ENCODE measurements around the gene CYP4A11.
"Not testable (repeated sequence)": the region's sequence is repeated elsewhere in the genome, so short reads cannot be mapped to it uniquely, and the experiment has no call there.

CYP4A11 gene

GRCh38 chr1:46941135-46941694 is at the start of gene CYP4A11:
Gene CYP4A11, minus strand, starts transcription at chr1:46941476. Its CDS starts 43 bp downstream, at chr1:46941433.
- DNase-seq (ENCODE audit: low read depth in 2 of 2) = no peak

DNA sequence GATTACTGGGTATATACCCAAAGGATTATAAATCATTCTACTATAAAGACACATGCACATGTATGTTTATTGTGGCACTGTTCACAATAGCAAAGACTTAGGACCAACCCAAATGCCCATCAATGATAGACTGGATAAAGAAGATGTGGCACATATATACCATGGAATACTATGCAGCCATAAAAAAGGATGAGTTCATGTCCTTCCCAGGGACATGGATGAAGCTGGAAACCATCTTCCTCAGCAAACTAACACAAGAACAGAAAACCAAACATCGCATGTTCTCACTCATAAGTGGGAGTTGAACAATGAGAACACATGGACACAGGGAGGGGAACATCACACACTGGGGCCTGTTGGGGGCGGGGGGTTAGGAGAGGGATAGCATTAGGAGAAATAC is 49.3 kb upstream of the CYP4A11 start:
- DNase-seq (ENCODE audit: low read depth in 2 of 2) = not testable (repeated sequence)

DNA sequence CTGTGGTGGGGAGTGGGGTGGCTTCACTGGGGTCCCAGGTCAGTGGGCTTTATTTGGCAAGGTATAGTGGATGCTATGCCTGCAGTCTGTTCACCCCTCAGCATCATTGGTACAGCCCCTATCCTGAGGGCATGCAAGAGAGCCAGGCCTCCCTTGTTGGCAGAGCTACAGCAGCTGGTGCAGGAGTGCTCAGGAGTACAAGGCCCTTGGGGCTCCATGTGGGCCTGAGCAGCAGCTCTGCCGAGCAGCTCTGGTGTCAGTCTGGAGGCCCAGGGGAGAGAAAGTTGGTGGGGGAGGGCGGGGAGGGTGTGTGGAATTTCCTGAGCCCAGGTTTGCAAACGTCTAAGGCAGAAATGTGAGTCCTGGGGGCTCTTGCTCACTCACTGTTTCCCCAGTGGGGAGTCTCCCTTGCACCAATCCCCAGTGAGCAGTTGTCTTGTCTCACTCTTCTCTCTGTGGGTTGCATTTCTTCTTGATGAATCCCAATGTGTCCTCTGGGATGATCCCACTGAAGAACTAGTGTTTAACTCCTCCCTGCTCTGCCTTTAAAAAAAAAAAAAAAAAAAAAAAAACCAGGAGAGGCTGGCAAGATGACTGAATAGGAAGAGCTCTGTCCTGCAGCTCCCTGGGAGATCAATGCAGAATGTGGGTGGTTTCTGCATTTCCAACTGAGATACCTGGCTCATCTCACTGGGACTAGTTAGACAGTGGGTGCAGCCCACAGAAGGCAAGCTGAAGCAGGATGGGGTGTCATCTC is 42.7 kb upstream of the CYP4A11 start:
- DNase-seq (ENCODE audit: low read depth in 2 of 2) = no peak

DNA sequence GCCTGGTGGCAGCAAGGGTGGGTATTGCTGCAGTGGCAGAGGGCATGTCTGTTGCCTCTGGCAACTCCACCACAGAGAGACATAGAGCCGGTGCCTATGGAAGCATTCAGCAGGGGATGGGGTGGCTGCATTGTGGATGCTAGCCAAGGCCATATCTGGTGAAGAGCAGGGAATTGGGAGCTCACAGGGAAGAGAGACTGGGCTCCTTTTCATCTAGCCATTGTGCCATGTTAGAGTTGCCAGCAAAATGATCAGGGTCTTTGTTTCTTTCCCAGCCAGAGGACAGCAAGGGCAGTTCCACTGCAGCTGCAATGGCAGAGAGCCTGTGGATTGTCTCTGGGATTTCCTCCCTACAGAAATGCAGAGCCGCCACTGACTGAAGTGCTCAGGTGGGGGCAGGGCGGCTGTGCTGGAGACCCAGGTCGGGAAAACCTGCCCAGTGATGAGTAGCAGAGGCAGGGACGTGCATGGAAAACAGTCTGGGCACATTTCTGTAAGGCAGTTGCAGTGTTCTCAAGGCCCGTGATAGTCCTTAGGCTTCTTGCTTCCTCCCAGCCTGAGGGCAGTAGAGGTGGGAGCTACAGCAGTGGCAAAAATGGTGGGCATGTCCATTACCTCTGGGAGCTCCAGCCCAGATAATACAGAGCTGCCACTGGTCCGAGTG is 42.0 kb upstream of the CYP4A11 start:
- no peak for DNase-seq (ENCODE audit: low read depth in 2 of 2)

DNA sequence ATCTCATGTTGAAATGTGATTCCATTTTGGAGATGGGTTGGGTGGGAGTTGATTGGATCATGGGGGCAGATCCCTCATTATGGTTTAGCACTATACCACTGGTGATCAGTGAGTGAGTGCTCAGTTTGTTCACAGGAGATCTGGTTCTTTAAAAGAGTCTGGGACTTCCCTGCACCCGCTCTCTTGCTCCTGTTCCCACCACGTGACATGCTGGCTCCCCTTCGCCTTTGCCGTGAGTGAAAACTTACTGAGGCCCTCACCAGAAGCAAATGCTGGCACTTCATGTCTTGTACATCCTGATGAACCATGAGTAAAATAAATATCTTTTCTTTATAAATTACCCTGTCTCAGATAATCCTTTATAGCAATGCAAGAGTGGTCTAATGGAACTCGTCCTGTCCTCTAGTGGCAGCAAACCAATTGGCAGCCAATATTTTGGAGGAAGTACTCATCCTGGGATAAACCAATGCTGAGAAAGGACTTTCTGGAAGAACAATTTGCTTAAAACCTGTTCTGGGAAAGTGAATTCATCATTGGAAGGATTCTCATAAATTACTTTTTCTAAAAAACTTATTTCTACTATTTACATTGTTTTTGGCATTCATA is 27.8 kb upstream of the CYP4A11 start:
- no peak for DNase-seq (ENCODE audit: low read depth in 2 of 2)

DNA sequence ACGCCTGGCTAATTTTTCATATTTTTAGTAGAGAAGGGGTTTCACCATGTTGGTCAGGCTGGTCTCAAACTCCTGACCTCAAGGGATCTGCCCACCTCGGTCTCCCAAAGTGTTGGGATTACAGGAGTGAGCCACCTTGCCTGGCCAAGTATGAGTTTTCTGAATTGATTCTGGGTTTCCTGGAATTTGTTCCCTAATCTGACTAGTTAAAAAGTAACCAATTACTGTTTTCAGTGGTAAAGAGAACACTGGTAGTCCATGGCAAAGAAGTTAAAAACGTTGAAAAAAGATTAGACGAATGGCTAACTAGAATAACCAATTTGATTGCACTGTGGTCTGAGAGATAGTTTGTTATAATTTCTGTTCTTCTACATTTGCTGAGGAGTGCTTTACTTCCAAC is 21.0 kb upstream of the CYP4A11 start:
- DNase-seq (ENCODE audit: low read depth in 2 of 2) = not testable (repeated sequence)

DNA sequence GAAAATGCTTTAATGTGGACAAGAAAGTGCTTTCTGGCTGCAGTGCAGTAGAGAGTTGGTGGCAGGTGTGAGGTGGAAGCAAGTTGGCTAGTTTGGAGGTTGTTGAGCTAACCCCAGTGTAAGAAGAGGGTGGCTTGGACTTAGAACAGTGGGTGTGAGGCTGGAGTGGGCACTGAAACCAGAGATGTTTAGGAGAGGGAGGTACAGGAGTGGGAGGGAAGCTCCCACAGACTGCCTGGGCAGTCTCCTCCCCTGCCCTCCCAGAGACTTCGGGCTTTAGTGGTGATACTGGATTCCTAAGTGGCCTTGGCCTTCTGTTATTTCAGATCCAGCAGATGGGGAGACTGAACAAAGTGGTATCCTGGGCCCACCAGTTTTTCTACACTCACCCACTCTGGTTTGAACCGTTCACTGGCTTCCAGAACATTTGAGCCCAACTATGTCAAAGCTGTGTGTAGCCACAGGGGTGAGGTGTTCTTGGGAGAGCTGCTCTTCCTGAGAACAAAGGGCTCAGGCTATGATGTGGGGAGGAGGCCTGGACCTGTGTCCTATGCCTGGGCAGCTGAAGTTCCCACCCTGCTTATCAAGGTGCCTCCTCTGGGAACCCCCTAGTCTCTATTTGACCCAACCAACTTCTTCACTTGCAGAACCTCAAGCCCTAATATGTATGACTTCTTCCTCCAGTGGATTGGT is 19.9 kb upstream of the CYP4A11 start:
- DNase-seq (ENCODE audit: low read depth in 2 of 2) = no peak

GRCh38 chr1:46960250-46960649 is 19.0 kb upstream of the CYP4A11 start:
- DNase-seq (ENCODE audit: low read depth in 2 of 2) = no peak

DNA sequence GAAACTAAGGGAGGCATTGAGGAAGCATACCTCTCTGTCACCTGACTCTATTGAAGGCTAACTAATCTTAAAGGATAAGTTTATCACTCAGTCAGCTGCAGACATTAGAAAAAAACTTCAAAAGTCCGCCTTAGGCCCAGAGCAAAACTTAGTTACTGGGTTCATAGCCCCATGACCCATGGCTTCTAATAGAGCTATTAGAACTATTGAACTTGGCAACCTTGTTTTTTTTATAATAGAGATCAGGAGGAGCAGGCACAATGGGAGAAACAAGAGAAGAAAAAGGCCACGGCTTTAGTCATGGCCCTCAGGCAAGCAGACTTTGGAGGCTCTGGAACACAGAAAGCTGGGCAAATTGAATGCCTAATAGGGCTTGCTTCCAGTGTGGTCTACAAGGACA is 13.8 kb upstream of the CYP4A11 start:
- DNase-seq (ENCODE audit: low read depth in 2 of 2) = not testable (repeated sequence)

DNA sequence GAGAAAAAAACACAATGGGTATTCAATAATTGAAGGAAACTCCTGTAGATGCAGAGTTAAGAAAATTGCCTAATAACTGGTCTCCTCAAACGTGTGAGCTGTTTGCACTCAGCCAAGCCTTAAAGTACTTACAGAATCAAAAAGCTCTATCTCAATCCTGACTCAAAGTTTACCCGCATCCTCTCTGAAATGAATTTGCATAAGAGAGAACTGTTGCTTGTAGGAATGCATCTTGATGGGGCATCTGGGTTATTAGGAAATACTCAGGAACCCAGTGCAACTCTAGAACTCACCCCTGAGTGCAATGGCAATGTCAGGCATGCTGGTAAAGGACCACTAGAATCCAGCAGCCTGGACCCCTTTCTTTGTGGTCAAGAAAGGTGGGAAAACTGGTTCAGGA is 12.6 kb upstream of the CYP4A11 start:
- not testable (repeated sequence) for DNase-seq (ENCODE audit: low read depth in 2 of 2)

DNA sequence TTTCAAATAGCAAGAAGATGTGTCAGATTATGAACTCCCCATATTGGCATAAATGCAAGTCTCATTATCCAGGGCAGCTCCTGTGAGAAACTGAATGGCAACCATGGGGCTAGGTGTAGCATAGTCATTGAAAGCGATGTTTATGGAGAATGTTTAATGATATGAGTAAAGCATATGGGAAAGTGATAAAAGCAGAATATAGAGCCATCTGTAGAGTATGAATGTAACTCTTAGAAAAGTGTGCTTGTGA is 8.1 kb upstream of the CYP4A11 start:
- not testable (repeated sequence) for DNase-seq (ENCODE audit: low read depth in 2 of 2)

DNA sequence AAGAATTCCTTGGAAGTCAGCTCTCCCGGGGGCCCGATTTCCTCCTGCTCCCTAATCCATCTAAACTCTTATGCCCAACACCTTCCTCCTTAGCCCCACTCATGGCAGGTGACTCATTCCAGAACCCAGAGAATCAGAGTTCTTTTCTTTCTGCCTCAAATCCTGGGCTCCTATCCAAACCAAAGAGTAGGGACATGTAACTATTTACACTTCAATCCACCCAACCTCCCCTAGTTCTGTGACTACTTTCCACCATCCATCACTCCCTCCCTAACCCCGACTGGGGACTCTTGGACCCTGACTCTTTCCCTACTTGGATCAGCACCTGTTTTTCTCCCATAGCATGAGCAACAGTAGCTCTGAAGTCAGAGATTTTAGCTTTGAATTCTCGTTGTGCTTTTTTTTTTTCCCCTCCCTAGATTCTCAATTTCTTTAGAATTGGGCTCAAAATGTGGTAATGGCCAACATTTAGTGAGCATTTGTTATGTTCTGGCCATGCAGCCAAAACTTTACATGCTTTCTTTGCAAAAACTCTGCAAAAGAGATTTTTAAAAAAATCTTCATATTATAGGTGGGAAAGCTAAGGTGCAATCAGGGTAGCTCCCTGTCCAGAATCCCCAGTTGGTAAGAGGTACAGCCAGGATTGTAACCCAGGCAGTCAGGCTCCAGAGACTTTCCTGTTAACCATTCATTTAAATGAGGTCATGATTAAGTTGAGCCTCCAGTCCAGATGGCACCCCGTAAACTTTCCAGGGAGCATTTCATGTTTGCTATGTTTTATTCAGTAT is 7.5 kb upstream of the CYP4A11 start:
- DNase-seq (ENCODE audit: low read depth in 2 of 2) = no peak

DNA sequence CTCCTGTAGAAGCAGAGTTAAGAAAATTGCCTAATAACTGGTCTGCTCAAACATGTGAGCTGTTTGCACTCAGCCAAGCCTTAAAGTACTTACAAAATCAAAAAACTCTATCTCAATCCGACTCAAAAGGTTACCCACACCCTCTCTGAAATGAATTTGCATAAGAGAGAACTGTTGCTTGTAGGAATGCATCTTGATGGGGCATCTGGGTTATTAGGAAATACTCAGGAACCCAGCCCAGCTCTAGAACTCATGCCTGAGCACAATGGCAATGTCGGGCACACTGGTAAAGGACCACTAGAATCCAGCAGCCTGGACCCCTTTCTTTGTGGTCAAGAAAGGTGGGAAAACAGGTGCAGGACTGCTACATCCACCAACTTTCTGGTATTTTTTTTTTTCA is 6.4 kb upstream of the CYP4A11 start:
- not testable (repeated sequence) for DNase-seq (ENCODE audit: low read depth in 2 of 2)

DNA sequence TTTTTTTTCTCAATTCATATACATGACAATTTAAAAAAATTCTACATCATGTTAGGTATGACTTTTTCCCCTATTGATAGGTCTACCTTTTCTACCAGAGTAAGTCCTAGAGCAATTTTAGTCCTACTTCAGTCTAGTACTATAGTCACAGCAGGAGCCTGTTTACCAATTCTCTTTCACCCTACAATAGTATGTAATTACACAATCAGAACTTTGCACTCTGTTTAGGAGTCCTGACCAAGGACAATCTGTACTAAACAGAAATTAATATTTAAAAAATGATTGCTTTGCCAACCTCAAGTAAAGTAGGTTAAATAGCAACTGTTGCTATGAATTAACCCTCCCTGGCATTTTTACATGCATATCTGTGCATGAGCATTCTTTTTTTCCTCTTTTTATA is 810 bp upstream of the CYP4A11 start:
- DNase-seq (ENCODE audit: low read depth in 2 of 2) = no peak

GRCh38 chr1:46940307-46940706 is 969 bp downstream of the CYP4A11 start:
- DNase-seq (ENCODE audit: low read depth in 2 of 2) = no peak

DNA sequence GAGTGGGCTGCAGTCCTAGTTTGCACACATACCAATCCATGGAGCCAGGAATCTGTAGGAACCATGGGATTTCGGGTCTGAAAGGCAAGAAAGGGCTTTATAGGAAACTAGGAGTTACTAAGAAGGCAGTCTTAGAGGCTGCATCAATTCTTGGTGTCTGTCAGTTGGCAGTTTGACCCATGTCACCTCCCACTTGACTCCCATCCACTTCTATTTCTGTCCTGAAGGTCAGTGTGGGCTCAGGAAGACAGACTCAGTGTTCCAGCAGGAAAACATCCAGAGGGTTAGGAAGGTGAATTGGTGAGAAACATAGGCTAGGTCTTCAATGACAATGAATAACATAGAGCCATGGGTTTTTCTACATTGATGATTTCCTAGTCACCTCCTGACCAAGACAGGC is 4.0 kb downstream of the CYP4A11 start:
- DNase-seq (ENCODE audit: low read depth in 2 of 2) = no peak

- DNase-seq (ENCODE audit: low read depth in 2 of 2) = no peak
Observed at GRCh38 chr1:46936788-46937187, 4.5 kb downstream of the CYP4A11 start.

- DNase-seq (ENCODE audit: low read depth in 2 of 2) = not testable (repeated sequence)
Observed at GRCh38 chr1:46934852-46935251, 6.4 kb downstream of the CYP4A11 start.

GRCh38 chr1:46932020-46932419 is 9.3 kb downstream of the CYP4A11 start:
- DNase-seq (ENCODE audit: low read depth in 2 of 2) = not testable (repeated sequence)

DNA sequence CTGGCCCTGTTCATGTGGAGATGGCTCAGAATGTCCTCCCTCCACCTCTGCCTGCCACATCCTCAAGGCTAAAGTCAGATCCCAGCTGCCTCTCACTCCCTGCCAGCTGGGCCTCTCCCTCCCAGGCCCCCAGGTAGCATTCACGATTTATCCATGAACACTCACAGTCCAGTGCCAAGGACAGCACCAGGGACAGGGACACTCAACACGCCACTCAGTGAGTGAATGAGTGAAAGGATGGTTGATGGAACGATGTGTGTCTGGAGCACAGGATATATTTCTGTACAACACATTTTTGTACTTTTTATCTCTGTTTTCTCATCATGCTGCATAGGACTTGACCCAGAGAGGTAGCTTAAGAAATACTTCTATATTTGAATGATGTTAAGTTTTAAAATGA is 10.1 kb downstream of the CYP4A11 start:
- no peak for DNase-seq (ENCODE audit: low read depth in 2 of 2)

DNA sequence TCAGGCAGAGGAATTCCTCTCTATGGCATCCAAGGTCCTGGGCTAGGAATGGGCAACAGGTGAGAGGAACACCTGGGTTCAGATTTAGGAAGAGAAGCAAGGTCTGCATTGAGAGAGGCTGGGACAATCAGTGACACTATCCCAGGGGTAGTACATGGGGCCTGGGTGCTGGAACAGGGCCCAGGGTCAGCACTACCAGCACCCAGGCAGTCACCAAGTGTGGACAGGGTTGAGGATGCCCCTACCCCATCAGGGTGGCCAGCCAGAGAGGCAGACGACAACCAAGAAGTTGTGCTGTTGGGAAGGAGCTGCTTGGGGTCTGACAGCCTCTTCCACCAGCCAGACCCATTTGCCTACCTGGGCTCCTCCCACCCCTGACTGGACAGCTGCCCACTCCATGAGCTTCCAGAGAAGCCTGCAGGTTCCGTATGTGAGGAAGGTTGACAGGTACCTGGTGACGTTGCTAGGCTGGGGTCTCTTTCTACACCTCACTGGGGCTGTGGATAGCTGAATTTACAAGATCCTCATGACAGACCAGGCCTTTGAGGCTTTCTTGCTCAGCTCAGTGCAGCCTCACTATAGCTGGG is 13.9 kb downstream of the CYP4A11 start:
- DNase-seq (ENCODE audit: low read depth in 2 of 2) = no peak
